Activated CD8-positive, alpha-beta T cell treated with anti-CD3 and anti-CD28 coated beads for 36 hours (primary cell): ENCODE data around the gene E2F1. TPM values are rescaled to one million over a fixed set of nuclear protein-coding genes. Genes with fewer than 3 reads are reported as not detected.
"Not testable (repeated sequence)": the region's sequence is repeated elsewhere in the genome, so short reads cannot be mapped to it uniquely, and the experiment has no call there.

Experiments
- ATAC-seq: fragments of 200-7000 bp; cut with Tn5 transposase; one replicate; pipeline ENCODE4 v1.10.0; 2021; ENCODE audit warnings: mild to moderate bottlenecking, moderate library complexity
- CTCF ChIA-PET: fragments of 350-600 bp; sonication (Branson Sonifier 250); formaldehyde crosslinking; loops from one replicate; lab custom pipeline; 2021; ENCODE audit warnings: antibody characterized with exemption; lab: Charles Lee
- POLR2A ChIA-PET: fragments of 350-600 bp; sonication (Branson Sonifier 250); formaldehyde crosslinking; loops from one replicate; lab custom pipeline; 2021; ENCODE audit warnings: antibody characterized with exemption; lab: Charles Lee
- DNase-seq: peaks from one replicate; pipeline ENCODE4 v3.0.0-alpha.2; 2020
- H3K27ac Mint-ChIP-seq: one replicate; pipeline ENCODE4 v1.8.0; 2021; ENCODE audit warnings: mild to moderate bottlenecking, mixed read lengths
- H3K27me3 Mint-ChIP-seq: one replicate; pipeline ENCODE4 v1.8.0; 2021; ENCODE audit warnings: mixed read lengths
- H3K36me3 Mint-ChIP-seq: one replicate; pipeline ENCODE4 v1.8.0; 2021; ENCODE audit warnings: low read depth, mixed read lengths
- H3K4me1 Mint-ChIP-seq: one replicate; pipeline ENCODE4 v1.8.0; 2021; ENCODE audit warnings: low read depth, mixed read lengths
- H3K4me3 Mint-ChIP-seq: one replicate; pipeline ENCODE4 v1.8.0; 2021; ENCODE audit warnings: mild to moderate bottlenecking, moderate library complexity, mixed read lengths
- H3K9me3 Mint-ChIP-seq: one replicate; pipeline ENCODE4 v1.8.0; 2021; ENCODE audit warnings: mixed read lengths
- CTCF ChIP-seq: fragments of 200-600 bp; IDR thresholded peaks from one replicate; pipeline ENCODE4 v1.8.0; 2022; ENCODE audit warnings: antibody characterized with exemption, mild to moderate bottlenecking
- intact Hi-C: fragments of 100-400 bp; cut with micrococcal nuclease; formaldehyde crosslinking; loops from one replicate; pipeline ENCODE4 v1.10.0; 2022
- total RNA-seq, 2 experiments: library from RNA; stranded (reverse); gene quantifications; one replicate each; pipeline ENCODE4 v1.2.3, GENCODE V29; 2021

Gene E2F1
- total RNA-seq, 2 experiments from 2014 or later: 71.2 to 72.0 TPM

GRCh38 chr20:33636776-33637175, 49.4 kb downstream of the E2F1 start:
- no peak overlapping the region for H3K27ac Mint-ChIP-seq
- ATAC-seq (no peak), DNase-seq (no peak)
- peaks cover 4% of the 10 kb centered on the region for H3K36me3 Mint-ChIP-seq
- H3K4me1 Mint-ChIP-seq: peaks cover 4% of the 10 kb centered on the region
- H3K4me3 Mint-ChIP-seq: no peak overlapping the region
- ChIA-PET CTCF (no interaction called here), POLR2A (no interaction called here)
- TF ChIP-seq CTCF: no peak
- no peaks in the 10 kb centered on the region for H3K9me3 Mint-ChIP-seq
- intact Hi-C loops: no loop called here
- no peaks in the 10 kb centered on the region for H3K27me3 Mint-ChIP-seq

- Mint-ChIP-seq H3K36me3 (peaks cover 8% of the 10 kb centered on the region), H3K9me3 (no peaks in the 10 kb centered on the region)
Observed at GRCh38 chr20:33635341-33635740, 50.8 kb downstream of the E2F1 start.

GRCh38 chr20:33631910-33632309, 54.3 kb downstream of the E2F1 start:
- H3K27me3 Mint-ChIP-seq, DNase-seq, CTCF ChIA-PET, H3K4me3 Mint-ChIP-seq, H3K4me1 Mint-ChIP-seq, H3K9me3 Mint-ChIP-seq, intact Hi-C loops, H3K27ac Mint-ChIP-seq, POLR2A ChIA-PET, ATAC-seq: not testable (repeated sequence)
- H3K36me3 Mint-ChIP-seq: peaks cover 19% of the 10 kb centered on the region

More at GRCh38 chr20:33635341-33635740, 50.8 kb downstream of the E2F1 start:
- Mint-ChIP-seq H3K27me3 (no peaks in the 10 kb centered on the region), H3K4me1 (peaks cover 4% of the 10 kb centered on the region), H3K27ac (no peak overlapping the region), H3K4me3 (no peak overlapping the region)
- ATAC-seq (no peak), DNase-seq (no peak)
- ChIA-PET CTCF (no interaction called here), POLR2A (no interaction called here)
- TF ChIP-seq CTCF: no peak
- intact Hi-C loops: no loop called here

GRCh38 chr20:33630507-33630906, 55.7 kb downstream of the E2F1 start:
- no peak for DNase-seq
- TF ChIP-seq CTCF: no peak
- intact Hi-C loops: no loop called here
- H3K4me1 Mint-ChIP-seq: peaks cover 4% of the 10 kb centered on the region
- H3K27me3 Mint-ChIP-seq: no peaks in the 10 kb centered on the region
- no peak for ATAC-seq
- ChIA-PET CTCF (interaction anchor here (1.2 kb wide), 1 partner anchor 38 kb away, joined by 3 read pairs; no protein-coding TSS in a partner anchor), POLR2A (no interaction called here)
- no peak overlapping the region for H3K27ac Mint-ChIP-seq
- no peaks in the 10 kb centered on the region for H3K9me3 Mint-ChIP-seq
- H3K4me3 Mint-ChIP-seq: no peak overlapping the region
- peaks cover 26% of the 10 kb centered on the region for H3K36me3 Mint-ChIP-seq

- Mint-ChIP-seq H3K4me1 (peaks cover 4% of the 10 kb centered on the region), H3K4me3 (no peak overlapping the region), H3K36me3 (peaks cover 26% of the 10 kb centered on the region), H3K27me3 (no peaks in the 10 kb centered on the region), H3K27ac (no peak overlapping the region), H3K9me3 (no peaks in the 10 kb centered on the region)
- CTCF ChIA-PET: no interaction called here
- DNase-seq: no peak
- no peak for ATAC-seq
- intact Hi-C loops: no loop called here
- no peak for TF ChIP-seq CTCF
- POLR2A ChIA-PET: no interaction called here
Observed at GRCh38 chr20:33629979-33630378, 56.2 kb downstream of the E2F1 start.

GRCh38 chr20:33629533-33629932, 56.7 kb downstream of the E2F1 start:
- Mint-ChIP-seq H3K27ac (no peak overlapping the region), H3K4me3 (no peak overlapping the region), H3K4me1 (peaks cover 7% of the 10 kb centered on the region), H3K27me3 (no peaks in the 10 kb centered on the region), H3K9me3 (no peaks in the 10 kb centered on the region), H3K36me3 (peaks cover 28% of the 10 kb centered on the region)
- CTCF ChIA-PET: no interaction called here
- POLR2A ChIA-PET: no interaction called here
- no peak for ATAC-seq
- no peak for TF ChIP-seq CTCF
- DNase-seq: no peak
- intact Hi-C loops: no loop called here
